GM18907 (cell line): Measurements from ENCODE around the gene MAFF.

Experiments
- ATAC-seq: cut with Tn5 transposase; IDR thresholded peaks from one replicate; pipeline ENCODE4 v1.9.1; 2021; ENCODE audit warnings: mild to moderate bottlenecking, moderate library complexity; ENCODE audit not compliant: unreplicated experiment

Gene MAFF

GRCh38 chr22:38203090-38203810 lies 1.5 kb downstream of the MAFF start:
- ATAC-seq = no peak

DNA sequence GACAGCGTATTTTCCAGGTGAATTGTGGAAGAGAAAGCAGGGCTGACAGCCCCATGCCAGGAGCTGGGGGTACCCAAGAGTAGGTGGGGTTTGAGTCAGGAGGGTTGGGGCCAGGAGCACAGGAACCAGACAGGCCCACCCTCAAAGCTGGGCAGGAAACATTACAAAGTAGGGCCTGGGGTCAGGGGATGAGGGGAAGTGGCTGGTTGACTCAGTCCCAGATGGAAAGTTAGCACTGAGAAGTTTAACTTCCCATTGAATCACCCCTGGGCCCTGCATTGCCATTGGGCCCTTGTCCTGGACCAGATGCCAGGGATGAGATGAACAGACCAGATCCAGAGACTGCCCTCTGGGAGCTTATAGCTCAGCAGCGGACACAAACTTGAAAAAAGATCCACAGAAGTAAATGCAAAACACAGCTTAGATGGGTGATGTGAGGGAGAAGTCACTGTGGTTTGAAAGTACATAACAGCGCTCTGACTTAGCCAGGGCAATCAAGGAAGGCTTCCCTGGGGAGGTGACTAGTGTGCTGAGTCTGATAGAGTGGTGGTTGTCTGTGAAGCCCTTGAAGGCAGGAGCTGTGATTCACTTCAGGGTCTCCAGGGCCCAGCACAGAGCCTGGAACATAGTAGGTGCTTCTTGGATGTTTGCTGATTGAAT lies 2.2 kb downstream of the MAFF start:
- ATAC-seq = no peak

GRCh38 chr22:38204784-38205183 lies 3.0 kb downstream of the MAFF start:
- peak; percentile 36 for ATAC-seq

- ATAC-seq = no peak
These were observed 3.7 kb downstream of the MAFF start for GRCh38 chr22:38205261-38206128.

- ATAC-seq = no peak
These were observed 6.2 kb downstream of the MAFF start for GRCh38 chr22:38207898-38208432.

DNA sequence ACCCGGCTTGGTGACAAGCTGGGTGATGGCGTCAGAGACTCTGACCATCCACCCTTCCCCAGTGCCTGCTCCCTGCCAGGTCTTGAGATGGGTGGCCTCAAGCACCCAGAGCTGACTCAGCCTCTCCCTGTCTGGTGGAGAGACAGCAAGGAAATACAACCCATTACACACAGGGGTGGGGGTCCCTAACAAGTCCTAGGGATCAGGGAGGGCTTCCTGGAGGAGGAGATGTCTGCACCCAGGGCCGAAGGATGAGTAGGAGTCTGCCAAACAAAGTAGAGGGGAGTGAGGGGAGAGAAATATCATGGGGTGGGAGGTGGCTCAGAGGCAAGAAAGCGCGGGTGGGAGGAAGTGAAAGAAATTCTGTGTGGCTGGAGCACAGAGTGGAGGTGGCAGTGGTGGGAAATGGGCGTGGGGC lies 6.8 kb downstream of the MAFF start:
- no peak for ATAC-seq

DNA sequence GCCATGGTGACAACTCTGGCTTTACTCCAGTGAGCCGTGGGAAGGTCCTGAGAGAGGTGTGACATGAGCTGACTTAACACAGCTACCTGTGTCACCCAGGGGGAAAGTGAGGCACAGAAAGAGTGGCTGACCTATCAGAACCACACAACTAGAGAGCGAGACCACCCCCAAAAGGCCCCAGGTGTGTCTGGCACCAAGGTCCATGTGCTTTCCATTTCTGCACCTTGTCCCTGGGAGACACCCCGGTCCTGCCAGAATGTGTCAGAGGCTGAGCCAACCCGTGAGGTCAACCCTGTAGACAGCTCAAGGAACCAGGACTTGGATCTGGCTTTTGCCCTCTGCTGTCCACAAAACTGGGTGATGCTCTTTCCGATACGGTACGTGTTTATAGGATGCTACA lies 9.8 kb downstream of the MAFF start:
- ATAC-seq = no peak

DNA sequence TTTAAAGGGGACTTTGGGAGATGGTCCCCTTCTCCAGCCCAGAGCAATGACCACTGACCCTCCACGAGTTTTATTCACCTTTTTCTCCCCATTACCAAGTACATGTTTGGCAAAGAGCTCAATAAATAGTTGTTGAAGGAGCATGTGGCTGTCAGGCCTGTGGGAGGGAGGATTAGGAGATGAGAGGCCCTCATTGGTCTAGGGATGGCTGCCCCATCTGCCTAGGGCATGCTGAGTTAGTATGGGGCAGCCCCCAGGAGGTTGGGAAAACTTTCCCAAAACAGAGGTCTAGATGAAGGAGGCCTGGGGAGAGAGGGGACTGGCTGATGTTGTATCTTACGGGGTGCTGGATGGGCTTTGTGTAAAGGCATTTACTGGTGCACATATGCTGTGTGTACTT lies 10.6 kb downstream of the MAFF start:
- ATAC-seq = no peak

DNA sequence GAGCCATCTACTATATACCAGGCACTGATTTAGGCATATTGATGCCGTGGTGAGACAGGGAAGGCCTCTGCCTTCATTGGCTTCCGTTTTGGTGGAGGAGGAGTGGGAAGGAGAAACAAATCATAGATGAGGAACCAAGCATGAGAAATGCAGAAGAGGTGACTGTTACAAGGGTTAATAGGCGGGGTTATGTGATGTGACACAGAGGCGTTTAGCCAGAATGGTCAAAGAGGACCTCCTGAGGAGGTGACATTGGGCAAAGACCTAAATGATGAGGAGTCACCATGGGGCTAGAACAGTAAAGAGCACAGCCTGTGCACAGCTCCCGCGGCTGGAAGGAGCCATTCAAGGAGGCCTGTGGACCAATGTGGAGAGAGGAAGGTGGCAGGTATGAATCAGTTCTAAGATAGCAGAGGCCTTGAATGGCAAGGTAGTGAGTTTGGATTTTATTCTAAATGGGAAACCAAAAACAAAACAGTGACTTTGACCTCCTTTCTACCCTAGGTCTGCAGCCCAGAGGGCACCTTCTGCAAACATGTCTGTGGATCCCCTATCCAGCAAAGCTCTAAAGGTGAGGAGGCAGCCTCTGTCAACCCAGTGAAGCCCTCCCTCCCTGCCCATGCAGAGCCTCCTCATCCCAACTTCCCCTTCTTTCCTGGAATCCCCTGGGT lies 11.7 kb downstream of the MAFF start:
- ATAC-seq = no peak

GRCh38 chr22:38213990-38214301 lies 12.2 kb downstream of the MAFF start:
- ATAC-seq = no peak

- no peak for ATAC-seq
These were observed 12.7 kb downstream of the MAFF start for GRCh38 chr22:38214302-38215056.

- no peak for ATAC-seq
These were observed 13.6 kb downstream of the MAFF start for GRCh38 chr22:38215156-38216038.

DNA sequence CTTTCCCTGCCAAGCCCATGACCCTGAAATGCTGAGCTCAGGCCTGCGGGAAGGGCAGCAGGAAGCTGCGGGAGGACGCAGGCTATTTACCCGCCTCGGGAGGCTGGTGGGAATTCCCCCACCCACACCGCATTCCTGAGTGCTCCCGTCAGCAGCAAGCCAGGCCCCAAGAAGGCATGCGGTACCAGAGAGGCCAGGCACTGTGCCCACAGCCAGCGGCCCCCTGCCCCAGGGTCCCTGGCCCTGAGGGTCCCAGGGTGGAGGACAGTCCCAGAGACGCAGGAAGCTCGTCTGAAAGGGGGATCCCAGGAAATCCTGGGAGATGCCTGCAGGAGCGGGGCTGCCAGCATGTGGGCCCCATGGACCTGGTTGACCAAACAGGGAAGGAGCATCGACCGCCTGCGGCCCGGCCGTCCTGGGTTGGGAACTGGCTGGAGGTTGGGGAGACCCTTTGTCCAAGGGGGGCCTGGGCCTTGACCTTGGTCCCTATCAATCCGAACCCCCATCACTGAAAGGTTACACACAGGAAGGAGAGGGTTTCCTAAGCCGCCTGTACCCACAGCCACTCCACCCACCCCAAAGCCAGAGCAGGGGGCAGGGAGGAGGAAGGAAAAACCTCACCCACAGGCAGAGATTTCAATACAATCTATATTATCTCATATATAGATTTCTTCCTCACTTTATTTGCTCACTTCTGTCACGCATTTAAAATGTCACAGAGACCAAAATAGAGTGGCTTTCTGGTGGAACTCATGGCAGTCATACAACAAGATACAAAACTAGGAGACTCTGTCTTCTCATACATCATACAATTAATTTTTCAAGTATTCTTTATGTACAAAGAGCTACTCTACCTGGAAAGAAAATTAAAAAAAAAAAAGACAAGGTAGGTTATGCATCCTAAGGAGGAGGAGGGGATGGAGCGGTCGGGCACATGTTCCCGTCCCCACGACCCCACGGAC lies 17.1 kb downstream of the MAFF start:
- ATAC-seq = no peak

DNA sequence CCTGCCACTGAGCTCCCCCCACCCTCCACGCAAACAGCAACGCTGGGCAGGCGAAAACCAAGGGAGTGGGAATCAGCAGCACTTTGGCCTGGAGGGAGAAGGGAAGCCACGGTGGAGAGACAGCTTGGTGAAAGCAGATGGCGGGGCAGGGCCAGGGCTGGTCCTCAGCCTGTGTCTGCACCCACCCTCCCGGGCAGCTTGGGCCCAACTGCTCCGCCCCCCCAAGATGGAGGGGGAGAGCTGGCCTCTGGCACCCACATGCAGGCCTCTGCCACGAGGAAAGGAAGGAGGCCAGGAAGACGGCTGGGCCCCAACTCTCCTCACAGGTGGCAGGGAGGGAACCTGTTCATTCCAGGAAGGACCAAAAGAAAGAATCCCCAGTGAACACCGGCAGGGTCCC lies 17.8 kb downstream of the MAFF start:
- no peak for ATAC-seq

DNA sequence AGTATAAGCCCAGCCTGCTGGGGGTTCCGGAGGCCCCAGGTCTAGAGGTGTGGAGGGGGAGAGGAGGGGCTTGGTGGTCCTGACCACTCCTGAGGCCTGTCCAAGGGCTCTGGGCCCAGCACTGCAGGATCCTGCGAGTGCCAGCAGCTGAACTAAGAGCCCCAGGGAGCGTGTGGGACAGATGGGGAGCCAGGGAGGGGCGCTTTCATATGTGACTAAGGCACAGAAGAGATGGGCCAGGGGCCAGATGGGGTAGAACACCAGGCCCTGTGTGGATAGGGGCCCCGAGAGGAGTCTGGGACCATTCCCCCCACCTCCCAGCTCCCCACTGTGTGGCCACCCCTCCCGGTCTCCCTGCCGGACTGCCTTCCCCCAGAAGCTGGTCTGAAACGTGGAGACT lies 18.4 kb downstream of the MAFF start:
- ATAC-seq = no peak

GRCh38 chr22:38220653-38221386 lies 19.0 kb downstream of the MAFF start:
- no peak for ATAC-seq

- ATAC-seq = no peak
These were observed 19.6 kb downstream of the MAFF start for GRCh38 chr22:38221407-38221806.
